Kidney tubule cell (primary cell): Measurements from ENCODE around the gene ZBTB2.
A peak's percentile ranks its signal among the peaks of the same experiment; 100 is the strongest.
"Not testable (repeated sequence)": the region's sequence is repeated elsewhere in the genome, so short reads cannot be mapped to it uniquely, and the experiment has no call there.

Experiments used
- DNase-seq: peaks from one replicate; pipeline ENCODE4 v3.0.0-alpha.2; 2018; ENCODE audit warnings: low spot score

ZBTB2 gene

DNA sequence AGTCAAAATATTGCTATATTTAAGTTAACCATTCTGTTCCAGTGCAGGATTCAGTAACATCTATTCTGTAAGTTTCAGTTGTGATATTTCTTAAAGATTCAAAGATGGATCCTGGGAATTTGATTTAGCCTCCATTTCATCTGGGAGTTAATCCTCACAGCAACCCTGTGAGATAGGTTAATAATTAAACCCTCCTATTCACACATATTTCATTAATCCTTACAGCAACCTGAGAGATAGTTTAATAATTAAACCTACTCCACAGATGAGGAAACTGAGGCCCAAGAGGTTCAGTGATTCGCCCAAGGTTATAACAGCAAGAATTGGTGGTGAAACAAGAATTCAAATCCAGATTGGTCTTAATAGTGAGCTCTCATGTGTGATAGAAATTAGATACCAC is 10.9 kb upstream of the ZBTB2 start:
- DNase-seq: peak; percentile 44

DNA sequence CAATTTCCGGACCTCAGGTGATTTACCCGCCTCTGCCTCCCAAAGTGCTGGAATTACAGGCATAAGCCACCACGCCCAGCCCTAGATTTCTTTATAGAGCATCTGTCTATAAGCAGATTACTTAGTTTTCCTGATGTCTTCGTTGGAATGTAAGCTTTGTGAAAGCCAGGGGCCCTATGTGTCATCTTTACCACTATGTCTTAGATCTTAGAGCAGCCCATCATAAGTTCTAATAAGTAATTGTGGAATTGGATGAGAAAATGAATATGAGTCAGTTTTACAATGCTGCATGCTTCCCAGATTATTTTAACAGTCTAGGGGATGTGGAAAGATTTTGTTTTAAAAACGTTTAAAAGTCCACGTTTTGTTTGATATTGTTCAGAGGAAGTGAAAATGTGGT is 9.1 kb upstream of the ZBTB2 start:
- DNase-seq: peak; percentile 25

DNA sequence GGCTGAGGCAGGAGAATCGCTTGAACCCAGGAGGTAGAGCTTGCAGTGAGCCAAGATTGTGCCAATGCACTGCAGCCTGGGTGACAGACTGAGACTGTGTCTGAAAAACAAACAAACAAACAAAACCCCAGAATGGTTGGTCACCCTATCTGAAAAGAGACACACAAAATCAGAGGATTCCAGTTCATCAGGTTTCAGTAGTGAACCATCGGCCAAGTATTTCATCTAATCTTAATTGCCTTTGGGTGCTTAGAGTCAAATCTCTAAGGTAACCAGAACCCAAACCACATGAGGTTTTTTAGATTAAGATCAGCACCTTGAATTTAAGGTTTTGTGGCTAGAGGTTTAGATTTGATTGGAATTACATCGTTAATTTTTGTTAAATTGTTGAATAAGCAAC is 8.3 kb upstream of the ZBTB2 start:
- DNase-seq: peak; percentile 16

GRCh38 chr6:151393410-151393809 is 2.1 kb upstream of the ZBTB2 start:
- DNase-seq: no peak

DNA sequence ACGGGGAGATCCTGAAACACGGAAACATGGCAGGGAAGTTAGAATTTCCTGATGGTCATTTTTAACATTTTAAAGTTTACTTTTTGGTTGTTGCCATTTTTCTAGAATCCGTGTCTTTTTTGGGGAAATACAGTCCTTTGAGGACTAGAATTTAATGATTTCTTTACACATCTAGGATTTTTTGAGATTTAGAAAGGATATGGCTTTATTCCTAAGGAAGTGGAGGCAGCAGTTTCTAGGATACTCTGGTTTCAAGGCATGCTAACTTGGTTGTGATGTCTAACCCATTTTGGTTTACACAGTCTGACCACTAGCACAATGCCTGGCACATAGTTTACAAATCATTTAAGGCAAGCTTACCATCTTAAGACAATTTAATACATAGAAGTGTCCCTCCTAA is 1.1 kb upstream of the ZBTB2 start:
- DNase-seq: no peak

- DNase-seq: no peak
Measured at GRCh38 chr6:151390851-151391470, 398 bp downstream of the ZBTB2 start.

GRCh38 chr6:151390276-151390850 is 996 bp downstream of the ZBTB2 start:
- peak; percentile 100 for DNase-seq

DNA sequence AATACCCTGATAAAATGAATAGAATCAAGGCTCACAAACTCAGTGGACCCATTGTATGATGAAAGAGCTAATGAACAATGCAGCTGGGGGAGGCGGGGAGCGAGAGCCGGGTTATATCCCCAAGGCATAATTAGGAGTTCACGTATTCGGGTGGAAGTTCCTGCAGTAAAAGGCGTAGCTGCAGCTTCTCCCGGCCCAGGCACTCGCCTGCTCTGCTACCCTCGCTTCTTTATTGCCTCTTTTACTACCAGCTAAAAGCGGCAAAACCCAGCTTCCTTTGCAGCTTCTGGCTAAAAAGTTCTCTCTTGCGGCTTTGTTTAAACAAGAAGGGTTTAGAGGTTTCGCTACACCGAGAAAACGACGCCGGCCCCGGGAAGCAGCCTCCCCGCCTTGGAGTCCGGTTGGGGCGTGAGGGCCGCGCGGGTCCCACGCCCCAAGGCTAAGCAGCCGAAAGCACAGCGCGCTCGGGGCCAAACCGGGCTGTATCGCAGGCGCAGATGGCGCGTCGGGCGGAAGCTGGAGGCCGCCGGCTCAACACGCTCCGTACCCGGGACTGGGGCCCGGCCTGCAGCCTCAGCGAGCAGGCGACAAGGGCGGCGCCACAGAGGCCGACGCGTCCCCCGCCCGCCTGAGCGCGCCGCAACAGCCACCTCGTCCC is 1.6 kb downstream of the ZBTB2 start:
- peak; percentile 73 for DNase-seq

- no peak for DNase-seq
Measured at GRCh38 chr6:151388997-151389617, 2.3 kb downstream of the ZBTB2 start.

GRCh38 chr6:151388236-151388635 is 3.1 kb downstream of the ZBTB2 start:
- DNase-seq: no peak

GRCh38 chr6:151387175-151387970 is 4.0 kb downstream of the ZBTB2 start:
- DNase-seq: peak; percentile 39

- DNase-seq: no peak
Measured at GRCh38 chr6:151385177-151385576, 6.2 kb downstream of the ZBTB2 start.

GRCh38 chr6:151384151-151384550 is 7.2 kb downstream of the ZBTB2 start:
- DNase-seq: no peak

GRCh38 chr6:151382631-151383030 is 8.7 kb downstream of the ZBTB2 start:
- not testable (repeated sequence) for DNase-seq

- no peak for DNase-seq
Measured at GRCh38 chr6:151381722-151382121, 9.6 kb downstream of the ZBTB2 start.

DNA sequence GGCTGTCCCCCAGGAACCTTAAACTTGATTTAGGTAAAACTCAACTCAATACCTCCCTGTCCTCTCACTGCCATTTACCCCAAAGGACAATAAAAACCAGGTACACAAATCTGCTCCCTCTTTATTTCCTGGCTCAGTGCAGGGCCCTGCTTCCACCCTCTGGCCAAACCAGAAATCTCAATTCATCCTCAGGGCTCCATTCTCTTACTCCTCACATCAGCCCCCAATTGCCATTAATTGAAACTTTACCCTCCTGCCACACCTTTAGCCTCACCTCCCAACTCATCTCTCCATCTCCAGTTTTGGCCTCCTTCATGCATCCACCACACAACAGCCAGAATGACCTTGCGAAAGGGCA is 10.5 kb downstream of the ZBTB2 start:
- DNase-seq: no peak

DNA sequence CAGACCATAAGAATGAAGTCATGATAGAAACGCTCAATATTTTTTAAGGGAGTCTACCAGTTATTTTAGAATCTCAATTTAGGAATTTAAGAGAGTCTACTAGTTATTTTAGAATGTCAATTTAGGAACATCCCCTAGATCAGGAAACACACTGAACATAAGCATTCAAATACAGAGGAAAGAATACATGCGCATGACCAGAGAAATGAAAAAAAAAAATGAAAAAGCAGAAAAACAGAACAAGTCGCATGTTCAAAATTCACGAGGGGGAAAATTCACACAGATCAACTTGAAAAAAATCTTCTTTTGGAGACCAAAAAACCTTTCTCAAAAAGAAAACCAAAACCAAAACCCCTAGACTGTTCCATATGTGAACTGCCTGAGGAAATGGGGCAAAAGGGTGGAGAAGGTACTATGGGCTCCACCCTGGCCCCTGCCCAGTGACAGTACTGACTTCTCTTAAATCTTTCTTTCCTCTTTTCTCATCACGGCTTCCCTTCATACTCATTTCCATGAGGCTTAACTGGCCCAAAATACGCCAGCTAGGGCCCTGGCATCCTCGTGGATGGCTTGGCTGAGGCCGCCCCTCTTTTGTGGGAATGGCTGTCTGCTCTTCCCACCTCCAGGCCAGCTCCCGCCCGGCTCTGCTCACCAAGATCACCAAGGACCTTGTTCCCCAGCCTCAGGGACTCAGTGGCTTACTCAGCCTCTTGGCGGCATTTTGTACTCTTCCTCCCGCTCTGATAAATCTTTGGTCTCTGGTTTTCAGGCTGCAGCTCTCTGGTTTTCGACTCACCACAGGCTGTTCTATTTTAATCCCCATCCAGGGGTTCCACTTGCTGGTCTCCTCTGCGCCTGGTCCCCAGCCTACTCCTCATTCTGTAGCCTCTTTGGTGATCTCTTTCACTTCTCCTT is 11.2 kb downstream of the ZBTB2 start:
- DNase-seq: no peak

- DNase-seq: no peak
Measured at GRCh38 chr6:151377095-151377494, 14.3 kb downstream of the ZBTB2 start.

DNA sequence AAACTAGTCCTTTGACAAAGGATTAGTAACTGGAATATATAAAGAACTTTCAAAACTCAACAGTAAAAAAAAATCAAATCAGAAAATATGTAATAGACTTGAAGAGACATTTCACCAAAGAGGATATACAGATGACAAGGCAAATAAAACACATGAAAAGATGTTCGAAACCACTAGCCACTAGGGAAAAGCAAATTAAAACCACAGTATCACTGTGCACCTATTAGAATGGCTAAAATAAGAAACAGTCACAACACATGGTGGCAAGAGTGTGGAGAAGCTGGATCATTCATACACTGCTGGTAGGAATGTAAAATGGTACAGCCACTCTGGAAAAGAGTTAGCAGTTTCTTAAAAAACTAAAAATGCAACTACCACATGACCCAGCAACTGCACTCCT is 14.9 kb downstream of the ZBTB2 start:
- no peak for DNase-seq

GRCh38 chr6:151375833-151376232 is 15.5 kb downstream of the ZBTB2 start:
- DNase-seq: no peak

DNA sequence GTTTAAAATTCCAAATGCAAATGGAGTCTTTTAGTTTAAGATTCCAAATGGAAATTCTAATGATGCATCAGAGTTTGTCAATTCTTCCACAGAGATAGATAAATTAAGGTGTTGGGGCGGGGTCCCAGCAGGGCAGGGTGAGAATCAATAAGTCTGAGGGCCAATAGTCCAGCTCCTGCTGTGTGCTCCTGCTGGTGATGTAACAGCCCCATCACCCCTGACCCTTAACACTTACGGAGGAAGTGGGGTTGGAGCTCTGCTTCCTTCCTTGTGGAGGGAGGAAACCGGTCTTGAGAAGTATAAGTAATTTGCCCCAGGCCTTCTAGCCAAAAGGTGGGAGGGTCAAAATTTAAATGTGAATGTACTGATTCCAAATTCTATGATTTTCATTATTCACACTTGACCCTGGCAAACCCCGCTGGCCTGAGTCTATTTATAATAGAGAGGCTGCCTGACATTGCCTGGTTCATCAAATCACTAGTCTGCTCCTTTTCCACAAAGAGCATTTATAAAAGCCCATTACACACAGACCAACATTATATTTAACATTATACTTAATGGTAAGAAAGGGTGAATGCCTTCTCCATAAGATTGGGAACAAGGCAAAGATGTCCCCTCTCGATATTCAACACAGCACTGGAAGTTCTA is 17.2 kb downstream of the ZBTB2 start:
- DNase-seq: no peak
